NT2/D1 (cell line): ENCODE data around the gene NEGR1.

ENCODE experiments used
- SUZ12 ChIP-seq: IDR thresholded peaks from 2 replicates; pipeline ENCODE4 v1.6.1; 2011; ENCODE audit not compliant: insufficient read length, insufficient read depth; ENCODE audit errors: extremely low read depth
- YY1 ChIP-seq: IDR thresholded peaks from 2 replicates; pipeline ENCODE4 v1.6.1; 2011; ENCODE audit not compliant: insufficient read length, insufficient read depth
- ZNF274 ChIP-seq: IDR thresholded peaks from 2 replicates; pipeline ENCODE4 v1.6.1; 2011; ENCODE audit warnings: mild to moderate bottlenecking, low read depth, low read length

DNA sequence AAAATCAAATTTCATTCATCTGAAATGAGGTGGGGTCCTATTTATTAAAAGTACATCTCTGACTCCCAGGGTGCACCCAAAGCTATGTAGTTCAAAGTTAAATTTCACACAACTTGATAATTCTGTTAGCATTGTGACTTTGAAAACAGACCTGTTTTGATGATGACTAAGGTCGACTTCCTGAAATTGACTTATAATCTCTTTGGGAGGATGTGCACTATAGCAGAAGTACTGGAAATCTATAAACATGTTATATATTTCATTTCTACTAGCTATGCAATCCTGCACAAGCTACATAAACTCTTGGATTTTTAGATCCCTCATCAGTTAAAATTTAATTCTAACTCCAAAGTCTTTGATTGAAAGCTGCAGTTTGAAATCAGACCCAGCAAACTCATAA, 507.6 kb downstream of the NEGR1 start:
- TF ChIP-seq SUZ12 (no peak), YY1 (no peak), ZNF274 (no peak)
